ENCODE data around the gene IKBKG. TPM values are rescaled to one million over a fixed set of nuclear protein-coding genes. Genes with fewer than 3 reads are reported as not detected.

IKBKG gene
- total and polyA plus RNA-seq, 2 donors (not counting 3 experiments of a cell fraction or from before 2014, with no cell fraction given): 41.2 to 47.8 TPM

DNA sequence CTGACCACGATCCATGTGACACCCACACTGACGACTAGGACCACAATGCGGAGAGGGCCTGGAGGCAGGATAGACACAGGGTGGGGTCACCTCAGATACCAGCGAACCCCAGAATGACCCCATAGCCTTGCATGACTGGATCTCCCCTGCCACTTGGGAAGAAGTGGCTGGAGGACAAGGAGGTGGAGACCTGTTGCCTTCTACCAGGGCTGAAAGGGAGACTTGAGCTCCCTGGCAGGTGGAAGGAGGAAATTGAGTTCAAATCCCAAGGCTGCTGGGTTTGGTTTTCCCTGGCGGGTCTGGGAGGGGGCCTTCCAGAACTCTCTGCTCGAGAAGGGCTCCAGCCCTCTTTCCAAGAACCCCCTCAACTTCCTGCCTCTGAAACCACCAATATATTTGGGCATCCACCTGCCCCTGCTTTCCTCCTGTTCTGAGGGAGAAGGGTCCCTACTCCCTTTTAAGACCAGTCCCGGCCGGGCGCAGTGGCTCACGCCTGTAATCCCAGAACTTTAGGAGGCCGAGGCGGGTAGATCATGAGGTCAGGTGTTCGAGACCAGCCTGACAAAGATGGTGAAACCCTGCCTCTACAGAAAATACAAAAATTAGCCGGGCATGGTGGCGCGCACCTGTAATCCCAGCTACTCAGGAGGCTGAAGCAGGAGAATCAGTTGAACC is 34.4 kb upstream of the IKBKG start:
- Histone ChIP-seq H2AFZ (ENCODE audit: low read depth, low read length) (no peak overlapping the region), H3K27ac (ENCODE audit: insufficient read depth, low read depth, low read length) (no peak overlapping the region), H3K27me3 (ENCODE audit: control insufficient read depth in 2 of 2, insufficient read depth in 2 of 2, low read length in 2 of 2) (no peaks in the 10 kb centered on the region), H3K9ac (replicated peaks; ENCODE audit: extremely low read depth, insufficient read depth, low read length) (no peak overlapping the region), H3K36me3 (ENCODE audit: control insufficient read depth in 2 of 2, extremely low read depth in 1 of 2, insufficient read depth in 2 of 2, low read length in 2 of 2) (no peaks in the 10 kb centered on the region), H3K4me3 (replicated peaks in 1 of 3; ENCODE audit: insufficient read depth in 1 of 3, low read depth in 1 of 3, low read length in 3 of 3) (no peak overlapping the region), H4K20me1 (replicated peaks; ENCODE audit: control insufficient read depth, extremely low read depth, insufficient read depth, low read length) (no peaks in the 10 kb centered on the region), H3K9me1 (replicated peaks; ENCODE audit: control insufficient read depth, extremely low read depth, insufficient read depth, low read length) (no peaks in the 10 kb centered on the region), H3K4me2 (ENCODE audit: insufficient read depth, low read length) (no peak overlapping the region), H3K4me1 (ENCODE audit: control insufficient read depth, extremely low read depth, insufficient read depth, low read length) (peaks cover 12% of the 10 kb centered on the region), H3K79me2 (ENCODE audit: control insufficient read depth, insufficient read depth, low read length) (peaks cover 3% of the 10 kb centered on the region), H3K9me3 (replicated peaks; ENCODE audit: control insufficient read depth, insufficient read depth, low read length) (no peaks in the 10 kb centered on the region)
- ChIA-PET POLR2A (no interaction called here), CTCF (no interaction called here)
- no TSS peak for BruUV-seq (replicated peaks)
- dilution Hi-C loops (cut with MboI; ENCODE audit: extremely low pct_ligation_motif_present, low sequenced_read_pairs): no loop called here
- TF ChIP-seq FOS (IDR thresholded peaks at IDR 0.05; ENCODE audit: borderline replicate concordance, insufficient read depth, low read length): no peak
- TF ChIP-seq, protein P1, sequence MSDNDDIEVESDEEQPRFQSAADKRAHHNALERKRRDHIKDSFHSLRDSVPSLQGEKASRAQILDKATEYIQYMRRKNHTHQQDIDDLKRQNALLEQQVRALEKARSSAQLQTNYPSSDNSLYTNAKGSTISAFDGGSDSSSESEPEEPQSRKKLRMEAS (IDR thresholded peaks at IDR 0.05; ENCODE audit: insufficient read depth, insufficient read length): no peak
- no peak for TF ChIP-seq POLR2AphosphoS5 (IDR thresholded peaks at IDR 0.05; ENCODE audit: insufficient read depth, low read depth, low read length)
- TF ChIP-seq, protein P2, sequence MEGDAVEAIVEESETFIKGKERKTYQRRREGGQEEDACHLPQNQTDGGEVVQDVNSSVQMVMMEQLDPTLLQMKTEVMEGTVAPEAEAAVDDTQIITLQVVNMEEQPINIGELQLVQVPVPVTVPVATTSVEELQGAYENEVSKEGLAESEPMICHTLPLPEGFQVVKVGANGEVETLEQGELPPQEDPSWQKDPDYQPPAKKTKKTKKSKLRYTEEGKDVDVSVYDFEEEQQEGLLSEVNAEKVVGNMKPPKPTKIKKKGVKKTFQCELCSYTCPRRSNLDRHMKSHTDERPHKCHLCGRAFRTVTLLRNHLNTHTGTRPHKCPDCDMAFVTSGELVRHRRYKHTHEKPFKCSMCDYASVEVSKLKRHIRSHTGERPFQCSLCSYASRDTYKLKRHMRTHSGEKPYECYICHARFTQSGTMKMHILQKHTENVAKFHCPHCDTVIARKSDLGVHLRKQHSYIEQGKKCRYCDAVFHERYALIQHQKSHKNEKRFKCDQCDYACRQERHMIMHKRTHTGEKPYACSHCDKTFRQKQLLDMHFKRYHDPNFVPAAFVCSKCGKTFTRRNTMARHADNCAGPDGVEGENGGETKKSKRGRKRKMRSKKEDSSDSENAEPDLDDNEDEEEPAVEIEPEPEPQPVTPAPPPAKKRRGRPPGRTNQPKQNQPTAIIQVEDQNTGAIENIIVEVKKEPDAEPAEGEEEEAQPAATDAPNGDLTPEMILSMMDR (IDR thresholded peaks at IDR 0.05; ENCODE audit: extremely low read depth in 1 of 2, insufficient read depth in 1 of 2, low read depth in 1 of 2, low read length in 2 of 2): no peak
- no peak for TF ChIP-seq MYC (IDR thresholded peaks at IDR 0.05; ENCODE audit: low read depth, low read length)
- no peak for TF ChIP-seq POLR2A (IDR thresholded peaks at IDR 0.05; ENCODE audit: low read depth, low read length)
- TF ChIP-seq GATA2 (IDR thresholded peaks at IDR 0.05; ENCODE audit: insufficient read depth, insufficient read length, low read depth, low read length): no peak
- no peak for TF ChIP-seq EZH2 (IDR thresholded peaks at IDR 0.05; ENCODE audit: borderline replicate concordance, low read depth, low read length, severe bottlenecking)
- TF ChIP-seq JUN (IDR thresholded peaks at IDR 0.05; ENCODE audit: borderline replicate concordance, insufficient read depth, insufficient read length, low read depth): no peak
- FAIRE-seq (no peak), DNase-seq (ENCODE audit: low read depth, low spot score) (no peak)
- intact Hi-C loops (cut with micrococcal nuclease): no loop called here

Data from endothelial cell of umbilical vein (primary cell).